B cell (primary cell): Measurements from ENCODE around the gene PREX1. TPM values are rescaled to one million over a fixed set of nuclear protein-coding genes. Genes with fewer than 3 reads are reported as not detected.

Experiments
- ATAC-seq: fragments of 200-7000 bp; cut with Tn5 transposase; one replicate; pipeline ENCODE4 v1.10.0; 2021; ENCODE audit warnings: low read depth, mild to moderate bottlenecking, moderate number of reproducible peaks, moderate library complexity
- CTCF ChIA-PET: fragments of 350-600 bp; sonication (Branson Sonifier 250); formaldehyde crosslinking; loops from one replicate; lab custom pipeline; 2021; ENCODE audit warnings: antibody characterized with exemption, inconsistent platforms; lab: Charles Lee
- POLR2A ChIA-PET: fragments of 350-600 bp; sonication (Branson Sonifier 250); formaldehyde crosslinking; loops from one replicate; lab custom pipeline; 2021; ENCODE audit warnings: antibody characterized with exemption; lab: Charles Lee
- DNase-seq: peaks from one replicate; pipeline ENCODE4 v3.0.0; 2013
- H2AFZ ChIP-seq: 2 replicates; pipeline ENCODE4 v1.6.1; 2012; ENCODE audit warnings: mild to moderate bottlenecking, low read depth, low read length; ENCODE audit not compliant: insufficient read depth, poor library complexity, severe bottlenecking
- H3K27ac ChIP-seq, 2 donors: 1 replicate in 1 of 2; 2 replicates in 1 of 2; pipeline ENCODE4 v1.5.1; 2012 to 2013; ENCODE audit warnings: low read length in 2 of 2, mild to moderate bottlenecking in 2 of 2, moderate library complexity in 1 of 2
- H3K27me3 ChIP-seq, 4 experiments: fragments of 200-600 bp in 1 of 4; sonication (generic) in 1 of 4; replicated peaks in 1 of 4; 1 replicate in 2 of 4; 2 replicates in 2 of 4; pipeline versions ENCODE4 v1.6.1 to v1.7.0; 2013 to 2016; ENCODE audit warnings: low read length in 3 of 4, mild to moderate bottlenecking in 2 of 4, mixed read lengths in 1 of 4, moderate library complexity in 1 of 4; ENCODE audit not compliant: insufficient read depth in 4 of 4, control insufficient read depth in 3 of 4; ENCODE audit errors: control extremely low read depth in 1 of 4
- H3K36me3 ChIP-seq, 2 experiments: replicated peaks in 1 of 2; 1 replicate in 1 of 2; 2 replicates in 1 of 2; pipeline versions ENCODE4 v1.6.1 to v1.7.1; 2013; ENCODE audit warnings: low read length in 1 of 2; ENCODE audit not compliant: insufficient read depth in 2 of 2, control insufficient read depth in 1 of 2; ENCODE audit errors: control extremely low read depth in 1 of 2, extremely low read depth in 1 of 2
- H3K4me1 ChIP-seq, 2 donors: fragments of 200-600 bp in 1 of 2; sonication (generic) in 1 of 2; 1 replicate in 1 of 2; 2 replicates in 1 of 2; pipeline versions ENCODE4 v1.5.1 to v1.6.1; 2013 to 2017; ENCODE audit warnings: low read length in 2 of 2; ENCODE audit not compliant: control insufficient read depth in 2 of 2, insufficient read depth in 2 of 2
- H3K4me2 ChIP-seq: replicated peaks from 2 replicates; pipeline ENCODE3; 2012; ENCODE audit warnings: mild to moderate bottlenecking, low read depth, low read length; ENCODE audit not compliant: poor library complexity, severe bottlenecking
- H3K4me3 ChIP-seq, 5 experiments: fragments of 200-600 bp in 1 of 5; sonication (generic) in 1 of 5; 1 replicate in 3 of 5; 2 replicates in 2 of 5; pipeline versions ENCODE4 v1.5.1 to v1.7.0; 2011 to 2016; ENCODE audit warnings: low read length in 4 of 5, mild to moderate bottlenecking in 4 of 5, low read depth in 2 of 5, control low read depth in 1 of 5, moderate library complexity in 1 of 5; ENCODE audit not compliant: insufficient read depth in 1 of 5; ENCODE audit errors: control extremely low read depth in 1 of 5, extremely low read depth in 1 of 5
- H3K79me2 ChIP-seq: fragments of 200-600 bp; sonication (generic); one replicate; pipeline ENCODE4 v1.6.0; 2016; ENCODE audit warnings: low read length; ENCODE audit not compliant: control insufficient read depth, insufficient read depth
- H3K9ac ChIP-seq: fragments of 200-600 bp; sonication (generic); 2 replicates; pipeline ENCODE4 v1.6.1; 2017; ENCODE audit warnings: mild to moderate bottlenecking, low read length, moderate library complexity
- H3K9me3 ChIP-seq, 3 donors: one replicate each; pipeline versions ENCODE4 v1.6.1 to v1.7.1; 2013; ENCODE audit warnings: low read length in 2 of 3; ENCODE audit not compliant: control insufficient read depth in 2 of 3, insufficient read depth in 1 of 3; ENCODE audit errors: control extremely low read depth in 1 of 3
- H4K20me1 ChIP-seq: 2 replicates; pipeline ENCODE4 v1.6.0; 2012; ENCODE audit warnings: mild to moderate bottlenecking, low read length; ENCODE audit not compliant: insufficient read depth, control insufficient read depth, poor library complexity, severe bottlenecking
- H3K27ac Mint-ChIP-seq: one replicate; pipeline ENCODE4 v1.8.0; 2021; ENCODE audit warnings: mixed read lengths
- H3K27me3 Mint-ChIP-seq: one replicate; pipeline ENCODE4 v1.8.0; 2021; ENCODE audit warnings: mixed read lengths
- H3K4me1 Mint-ChIP-seq: one replicate; pipeline ENCODE4 v1.8.0; 2021; ENCODE audit warnings: mixed read lengths
- H3K4me3 Mint-ChIP-seq: one replicate; pipeline ENCODE4 v1.8.0; 2021; ENCODE audit warnings: mixed read lengths
- H3K9me3 Mint-ChIP-seq: one replicate; pipeline ENCODE4 v1.8.0; 2022; ENCODE audit warnings: mixed read lengths; ENCODE audit not compliant: insufficient read depth
- CTCF ChIP-seq: fragments of 200-600 bp; IDR thresholded peaks from one replicate; pipeline ENCODE4 v1.8.0; 2022; ENCODE audit warnings: antibody characterized with exemption, mild to moderate bottlenecking
- EZH2 ChIP-seq: IDR thresholded peaks from 2 replicates; pipeline ENCODE4 v1.6.1; 2012; ENCODE audit warnings: borderline replicate concordance, low read depth, mild to moderate bottlenecking, moderate library complexity, low read length; ENCODE audit not compliant: insufficient read depth, poor library complexity, severe bottlenecking
- WGBS: methylation state at CpG from one replicate; pipeline ENCODE4 v1.1.5; 2013; ENCODE audit warnings: missing lambda C conversion rate; ENCODE audit not compliant: insufficient coverage; 5-methylcytosine and 5-hydroxymethylcytosine counted together
- intact Hi-C: fragments of 100-400 bp; cut with micrococcal nuclease; formaldehyde crosslinking; loops from one replicate; pipeline ENCODE4 v1.10.0; 2022
- polyA plus RNA-seq: library from polyadenylated mRNA; depleted of rRNA; stranded (reverse); fragments of >200 nt; gene quantifications from 2 replicates; pipeline ENCODE4 v1.2.3, GENCODE V29; 2012
- total RNA-seq, 2 donors: library from RNA; stranded (reverse); fragments of 120-200 nt in 1 of 2; gene quantifications; 1 replicate in 1 of 2; 2 replicates in 1 of 2; pipeline versions ENCODE4 v1.2.3 to v1.2.4, GENCODE V29; 2013 to 2022

The PREX1 gene
- total and polyA plus RNA-seq, 2 donors (not counting 1 experiment from before 2014, with no cell fraction given) = 79.1 to 99.4 TPM

- WGBS = 89% methylated on average over 1 of the region's 4 CpGs
- H3K36me3 ChIP-seq = peaks cover 0 to 24% of the 10 kb centered on the region in 2 experiments
- H3K4me1 ChIP-seq = peaks cover 37 to 71% of the 10 kb centered on the region in 2 donors
- no peak overlapping the region for H3K4me2 ChIP-seq
- H3K79me2 ChIP-seq = peaks cover 90% of the 10 kb centered on the region
- ATAC-seq (no peak), DNase-seq (no peak)
- Mint-ChIP-seq H3K27me3 (no peaks in the 10 kb centered on the region), H3K4me3 (no peak overlapping the region), H3K9me3 (no peaks in the 10 kb centered on the region), H3K27ac (peak overlapping the region; percentile 26), H3K4me1 (peaks cover 84% of the 10 kb centered on the region)
- CTCF ChIA-PET = interaction anchor here (0.5 to 2.8 kb wide), 4 partner anchors 8 to 18 kb away, joined by 3 to 12 read pairs (median 4); no protein-coding TSS in a partner anchor
- intact Hi-C loops = no loop called here
- peaks cover 0 to 5% (median 0%) of the 10 kb centered on the region in 3 donors for H3K9me3 ChIP-seq
- POLR2A ChIA-PET = interaction anchor here (0.6 to 1.0 kb wide), 3 partner anchors 12 to 88 kb away, joined by 3 to 4 read pairs (median 3); no protein-coding TSS in a partner anchor
- H3K27me3 ChIP-seq = no peaks in the 10 kb centered on the region
- TF ChIP-seq EZH2 = no peak
- TF ChIP-seq CTCF = no peak
- H3K27ac ChIP-seq = no peak overlapping the region
- H2AFZ ChIP-seq = no peak overlapping the region
- H3K9ac ChIP-seq = no peak overlapping the region
- no peak overlapping the region for H3K4me3 ChIP-seq
- peaks cover 97% of the 10 kb centered on the region for H4K20me1 ChIP-seq
These were observed 27.6 kb downstream of the PREX1 start for GRCh38 chr20:48800177-48800576.

GRCh38 chr20:48799328-48800105 is 28.3 kb downstream of the PREX1 start:
- WGBS = 82% methylated on average over 8 of the region's 12 CpGs
- no peak overlapping the region for H3K4me3 Mint-ChIP-seq
- POLR2A ChIA-PET = interaction anchor here (1.0 kb wide), 1 partner anchor 11 kb away, joined by 3 read pairs; no protein-coding TSS in a partner anchor

More at GRCh38 chr20:48799328-48800105, 28.3 kb downstream of the PREX1 start:
- intact Hi-C loops = no loop called here
- Mint-ChIP-seq H3K4me1 (peaks cover 84% of the 10 kb centered on the region), H3K9me3 (no peaks in the 10 kb centered on the region), H3K27ac (peak overlapping the region; percentile 41), H3K27me3 (no peaks in the 10 kb centered on the region)
- TF ChIP-seq EZH2 (no peak), CTCF (no peak)
- H3K79me2 ChIP-seq = peaks cover 87% of the 10 kb centered on the region
- peaks cover 0 to 5% (median 0%) of the 10 kb centered on the region in 3 donors for H3K9me3 ChIP-seq
- peaks cover 97% of the 10 kb centered on the region for H4K20me1 ChIP-seq
- peak overlapping the region in 1 of 2 donors; percentile 40 for H3K27ac ChIP-seq
- H2AFZ ChIP-seq = no peak overlapping the region
- H3K36me3 ChIP-seq = peaks cover 0 to 17% of the 10 kb centered on the region in 2 experiments
- H3K9ac ChIP-seq = no peak overlapping the region
- DNase-seq = no peak
- peak overlapping the region; percentile 17 for H3K4me2 ChIP-seq
- no peaks in the 10 kb centered on the region for H3K27me3 ChIP-seq
- peaks cover 39 to 72% of the 10 kb centered on the region in 2 donors for H3K4me1 ChIP-seq
- ATAC-seq = no peak
- H3K4me3 ChIP-seq = no peak overlapping the region
- CTCF ChIA-PET = interaction anchor here (1.2 to 2.8 kb wide), 5 partner anchors 8 to 142 kb away, joined by 4 to 13 read pairs (median 5); no protein-coding TSS in a partner anchor
